ENCODE data around the gene TLCD5. TPM values are rescaled to one million over a fixed set of nuclear protein-coding genes. Genes with fewer than 3 reads are reported as not detected.

The TLCD5 gene
- total and polyA plus RNA-seq, 4 donors: 15.7 to 18.6 (median 16.5) TPM

DNA sequence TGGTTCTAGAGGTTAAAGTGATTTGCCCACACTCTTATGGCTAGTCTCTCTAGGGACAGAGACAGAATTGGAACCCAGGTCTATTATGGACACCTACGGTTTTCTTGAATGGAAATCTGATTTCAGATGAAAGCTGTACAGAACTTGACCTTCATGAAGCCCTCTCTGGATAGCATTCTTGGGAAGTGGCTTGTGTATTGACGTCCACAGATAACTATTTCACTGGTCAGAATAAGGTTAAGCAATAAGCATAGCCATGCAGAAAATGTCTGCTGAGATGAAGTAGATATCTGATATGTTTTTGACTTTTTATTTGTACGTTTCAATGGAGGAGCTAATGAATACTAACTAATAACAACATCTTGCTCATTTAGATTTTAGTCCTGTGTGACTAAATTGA lies 1.1 kb downstream of the TLCD5 start:
- Histone ChIP-seq H3K36me3 (ENCODE audit: control insufficient read depth, insufficient read depth, low read length) (peaks cover 5% of the 10 kb centered on the region), H3K27me3 (ENCODE audit: control insufficient read depth, insufficient read depth, low read length) (no peaks in the 10 kb centered on the region), H3K4me1 (ENCODE audit: control insufficient read depth, insufficient read depth, low read length) (no peaks in the 10 kb centered on the region), H3K4me3 (ENCODE audit: low read depth, low read length) (peak overlapping the region; percentile 44), H3K9me3 (ENCODE audit: control insufficient read depth, insufficient read depth, low read length) (no peaks in the 10 kb centered on the region), H3K27ac (ENCODE audit: low read depth, low read length) (peak overlapping the region; percentile 26)
- no peak for DNase-seq (ENCODE audit: low read depth in 4 of 6, low spot score in 6 of 6)
- no CpG with 5 or more reads among the region's 3 CpGs for WGBS (ENCODE audit: insufficient coverage)

DNA sequence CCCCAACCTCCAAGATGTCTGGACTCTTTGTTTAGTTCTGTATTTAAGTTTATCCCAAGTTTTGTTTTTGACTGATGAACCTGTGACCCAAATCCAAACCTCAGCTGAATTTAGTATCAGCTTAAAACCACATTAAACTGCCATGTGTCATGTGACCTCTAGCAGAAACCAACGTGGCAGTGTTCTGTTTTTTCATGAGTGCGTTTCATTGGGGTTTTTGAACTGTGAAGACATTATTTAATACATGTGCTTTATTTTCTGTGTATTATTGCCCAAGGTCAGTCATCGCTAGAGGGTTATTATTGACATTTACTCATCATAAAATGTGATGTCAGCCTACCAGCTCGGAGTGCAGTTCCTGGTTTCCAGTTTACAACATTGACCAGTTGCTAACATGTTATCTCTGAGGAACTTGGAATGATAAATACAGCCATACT lies 1.8 kb downstream of the TLCD5 start:
- H3K27me3 ChIP-seq (ENCODE audit: control insufficient read depth, insufficient read depth, low read length): no peaks in the 10 kb centered on the region
- no peak for DNase-seq (ENCODE audit: low read depth in 4 of 6, low spot score in 6 of 6)
- H3K36me3 ChIP-seq (ENCODE audit: control insufficient read depth, insufficient read depth, low read length): peaks cover 5% of the 10 kb centered on the region
- H3K4me1 ChIP-seq (ENCODE audit: control insufficient read depth, insufficient read depth, low read length): no peaks in the 10 kb centered on the region
- H3K27ac ChIP-seq (ENCODE audit: low read depth, low read length): no peak overlapping the region
- H3K4me3 ChIP-seq (ENCODE audit: low read depth, low read length): no peak overlapping the region
- no peaks in the 10 kb centered on the region for H3K9me3 ChIP-seq (ENCODE audit: control insufficient read depth, insufficient read depth, low read length)
- no CpG with 5 or more reads among the region's 4 CpGs for WGBS (ENCODE audit: insufficient coverage)

DNA sequence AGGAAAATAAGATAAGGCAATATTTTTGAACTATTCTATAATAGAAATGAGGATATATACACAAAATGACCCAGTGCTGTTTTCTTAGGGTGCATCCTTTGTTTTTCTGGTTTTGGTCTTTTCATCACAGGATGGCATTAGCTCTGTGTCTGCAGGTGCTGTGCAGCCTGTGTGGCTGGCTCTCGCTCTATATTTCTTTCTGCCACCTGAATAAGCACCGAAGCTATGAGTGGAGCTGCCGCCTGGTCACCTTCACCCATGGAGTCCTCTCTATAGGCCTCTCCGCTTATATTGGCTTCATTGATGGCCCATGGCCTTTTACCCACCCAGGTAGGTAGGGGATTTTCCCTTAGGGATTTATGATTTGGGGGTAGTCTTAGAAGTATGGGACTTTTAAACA lies 2.2 kb downstream of the TLCD5 start:
- WGBS (ENCODE audit: insufficient coverage): no CpG with 5 or more reads among the region's 4 CpGs
- H3K9me3 ChIP-seq (ENCODE audit: control insufficient read depth, insufficient read depth, low read length): no peaks in the 10 kb centered on the region
- H3K36me3 ChIP-seq (ENCODE audit: control insufficient read depth, insufficient read depth, low read length): peaks cover 5% of the 10 kb centered on the region
- H3K27me3 ChIP-seq (ENCODE audit: control insufficient read depth, insufficient read depth, low read length): no peaks in the 10 kb centered on the region
- no peak overlapping the region for H3K4me3 ChIP-seq (ENCODE audit: low read depth, low read length)
- no peaks in the 10 kb centered on the region for H3K4me1 ChIP-seq (ENCODE audit: control insufficient read depth, insufficient read depth, low read length)
- H3K27ac ChIP-seq (ENCODE audit: low read depth, low read length): no peak overlapping the region
- no peak for DNase-seq (ENCODE audit: low read depth in 4 of 6, low spot score in 6 of 6)

DNA sequence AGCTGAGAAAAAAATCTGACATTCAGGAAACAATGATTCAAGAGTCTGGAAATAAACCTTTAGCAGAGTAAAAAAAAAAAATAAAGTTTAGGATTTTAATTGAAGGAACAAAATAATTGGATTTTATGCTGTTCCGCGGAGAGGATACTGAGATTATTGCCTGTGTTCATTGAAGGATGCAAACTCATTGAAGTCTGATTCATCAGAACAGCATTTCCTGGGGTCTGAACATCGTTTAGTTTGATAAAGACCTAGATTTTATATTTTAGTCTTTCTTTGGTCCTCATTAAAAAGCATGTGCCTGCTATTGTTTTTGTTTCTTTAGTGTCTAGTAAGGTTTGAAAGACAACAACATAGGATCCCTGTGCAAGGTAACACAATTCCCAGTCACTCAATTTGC lies 4.5 kb downstream of the TLCD5 start:
- DNase-seq (ENCODE audit: low read depth in 4 of 6, low spot score in 6 of 6): no peak
- WGBS (ENCODE audit: insufficient coverage): 100% methylated on average over 2 of the region's 3 CpGs
- Histone ChIP-seq H3K27ac (ENCODE audit: low read depth, low read length) (no peak overlapping the region), H3K36me3 (ENCODE audit: control insufficient read depth, insufficient read depth, low read length) (peaks cover 5% of the 10 kb centered on the region), H3K4me1 (ENCODE audit: control insufficient read depth, insufficient read depth, low read length) (no peaks in the 10 kb centered on the region), H3K4me3 (ENCODE audit: low read depth, low read length) (no peak overlapping the region), H3K27me3 (ENCODE audit: control insufficient read depth, insufficient read depth, low read length) (no peaks in the 10 kb centered on the region), H3K9me3 (ENCODE audit: control insufficient read depth, insufficient read depth, low read length) (no peaks in the 10 kb centered on the region)

DNA sequence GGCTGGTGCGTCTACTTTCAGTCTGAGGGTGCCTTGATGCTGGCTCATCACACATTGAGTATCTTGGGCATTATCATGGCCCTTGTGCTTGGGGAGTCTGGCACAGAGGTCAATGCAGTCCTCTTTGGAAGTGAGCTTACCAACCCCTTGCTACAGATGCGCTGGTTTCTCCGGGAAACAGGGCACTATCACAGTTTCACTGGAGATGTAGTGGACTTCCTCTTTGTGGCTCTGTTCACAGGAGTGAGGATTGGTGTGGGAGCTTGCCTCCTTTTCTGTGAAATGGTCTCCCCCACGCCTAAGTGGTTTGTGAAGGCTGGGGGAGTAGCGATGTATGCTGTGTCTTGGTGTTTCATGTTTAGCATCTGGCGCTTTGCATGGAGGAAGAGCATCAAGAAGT lies 4.9 kb downstream of the TLCD5 start:
- DNase-seq (ENCODE audit: low read depth in 4 of 6, low spot score in 6 of 6): no peak
- Histone ChIP-seq H3K27me3 (ENCODE audit: control insufficient read depth, insufficient read depth, low read length) (no peaks in the 10 kb centered on the region), H3K36me3 (ENCODE audit: control insufficient read depth, insufficient read depth, low read length) (peaks cover 5% of the 10 kb centered on the region), H3K27ac (ENCODE audit: low read depth, low read length) (no peak overlapping the region), H3K4me1 (ENCODE audit: control insufficient read depth, insufficient read depth, low read length) (no peaks in the 10 kb centered on the region), H3K9me3 (ENCODE audit: control insufficient read depth, insufficient read depth, low read length) (no peaks in the 10 kb centered on the region), H3K4me3 (ENCODE audit: low read depth, low read length) (no peak overlapping the region)
- 96% methylated on average over 6 of the region's 6 CpGs for WGBS (ENCODE audit: insufficient coverage)

DNA sequence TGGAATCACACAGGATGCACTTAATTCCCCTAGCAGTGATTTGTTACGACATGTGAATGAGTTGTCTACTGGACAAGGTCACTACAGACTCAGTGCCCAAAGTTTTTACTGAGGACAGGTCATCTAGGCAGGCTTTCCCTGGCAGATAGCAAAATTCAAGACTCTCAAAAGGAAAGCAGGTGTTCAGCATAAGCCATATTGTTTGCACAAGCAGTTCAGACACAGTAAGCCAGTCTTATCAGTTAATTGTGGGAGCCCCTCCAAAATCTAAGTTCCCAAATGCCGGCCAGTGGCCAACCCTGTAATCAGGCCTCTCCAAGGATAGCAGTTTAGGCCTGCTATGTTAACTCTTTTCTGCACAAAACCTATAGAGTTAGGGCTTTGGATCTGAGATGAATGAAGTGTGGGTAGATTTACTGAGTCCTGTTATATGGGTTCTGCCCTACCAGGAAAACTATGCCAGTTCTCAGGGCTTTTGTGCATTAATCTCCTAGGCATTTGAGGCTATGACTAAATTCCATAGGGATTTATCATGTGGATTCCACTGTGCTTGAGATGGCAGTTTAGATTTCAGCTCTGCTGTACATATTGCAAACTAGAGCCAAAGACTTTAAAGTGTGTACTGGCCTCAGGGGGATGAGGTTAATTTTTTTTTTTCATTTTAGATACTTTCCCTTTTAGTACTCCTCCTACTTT lies 6.3 kb downstream of the TLCD5 start:
- Histone ChIP-seq H3K27me3 (ENCODE audit: control insufficient read depth, insufficient read depth, low read length) (no peaks in the 10 kb centered on the region), H3K4me1 (ENCODE audit: control insufficient read depth, insufficient read depth, low read length) (no peaks in the 10 kb centered on the region), H3K9me3 (ENCODE audit: control insufficient read depth, insufficient read depth, low read length) (no peaks in the 10 kb centered on the region), H3K36me3 (ENCODE audit: control insufficient read depth, insufficient read depth, low read length) (peaks cover 5% of the 10 kb centered on the region), H3K4me3 (ENCODE audit: low read depth, low read length) (no peak overlapping the region), H3K27ac (ENCODE audit: low read depth, low read length) (no peak overlapping the region)
- 90% methylated on average over 2 of the region's 2 CpGs for WGBS (ENCODE audit: insufficient coverage)
- no peak for DNase-seq (ENCODE audit: low read depth in 4 of 6, low spot score in 6 of 6)

DNA sequence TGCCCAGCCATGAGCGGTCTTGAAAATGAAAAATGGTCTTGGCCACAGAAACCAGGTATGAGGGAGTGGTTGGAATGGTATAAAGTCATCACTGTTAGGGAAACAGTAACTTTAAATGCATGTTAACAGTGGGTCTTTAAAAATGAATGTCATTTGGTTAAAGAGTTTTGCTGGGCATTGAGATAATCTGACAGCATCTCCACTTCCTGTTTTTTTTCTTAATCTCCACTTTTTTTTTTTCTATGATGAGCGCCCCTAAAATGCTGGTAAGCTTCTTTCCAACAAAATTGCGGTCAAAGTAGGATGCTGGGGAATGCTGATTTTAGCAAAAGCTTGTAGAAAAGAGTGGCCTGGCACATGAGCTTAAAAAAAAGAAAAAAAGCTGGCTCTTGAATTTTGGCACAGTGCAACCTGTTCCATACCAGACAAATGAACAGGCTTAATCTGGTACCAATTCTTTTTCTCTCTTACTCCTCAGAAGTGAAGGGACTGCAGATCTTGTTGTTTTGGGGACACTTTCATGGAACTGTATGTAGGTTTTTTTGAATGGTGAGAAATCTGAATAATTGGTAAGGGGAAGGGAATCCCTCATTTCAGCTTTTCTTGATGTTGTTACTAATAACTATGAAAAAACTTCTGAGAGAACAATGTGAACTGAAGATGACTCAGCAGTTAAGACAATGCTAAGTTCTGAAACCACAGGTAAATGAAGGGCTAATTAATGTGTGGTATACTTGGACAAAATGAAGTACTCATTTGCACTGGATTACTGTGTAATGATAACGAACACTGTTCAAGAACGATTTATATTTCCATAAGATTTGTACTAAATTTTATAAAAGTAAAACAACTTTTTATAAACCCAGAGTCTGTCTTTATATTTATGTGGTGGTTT lies 8.0 kb downstream of the TLCD5 start:
- Histone ChIP-seq H3K27me3 (ENCODE audit: control insufficient read depth, insufficient read depth, low read length) (no peaks in the 10 kb centered on the region), H3K9me3 (ENCODE audit: control insufficient read depth, insufficient read depth, low read length) (no peaks in the 10 kb centered on the region), H3K27ac (ENCODE audit: low read depth, low read length) (no peak overlapping the region), H3K4me3 (ENCODE audit: low read depth, low read length) (no peak overlapping the region), H3K4me1 (ENCODE audit: control insufficient read depth, insufficient read depth, low read length) (no peaks in the 10 kb centered on the region), H3K36me3 (ENCODE audit: control insufficient read depth, insufficient read depth, low read length) (peaks cover 5% of the 10 kb centered on the region)
- 76% methylated on average over 3 of the region's 5 CpGs for WGBS (ENCODE audit: insufficient coverage)
- peak in 1 of 6 donors; percentile 16 for DNase-seq (ENCODE audit: low read depth in 4 of 6, low spot score in 6 of 6)

DNA sequence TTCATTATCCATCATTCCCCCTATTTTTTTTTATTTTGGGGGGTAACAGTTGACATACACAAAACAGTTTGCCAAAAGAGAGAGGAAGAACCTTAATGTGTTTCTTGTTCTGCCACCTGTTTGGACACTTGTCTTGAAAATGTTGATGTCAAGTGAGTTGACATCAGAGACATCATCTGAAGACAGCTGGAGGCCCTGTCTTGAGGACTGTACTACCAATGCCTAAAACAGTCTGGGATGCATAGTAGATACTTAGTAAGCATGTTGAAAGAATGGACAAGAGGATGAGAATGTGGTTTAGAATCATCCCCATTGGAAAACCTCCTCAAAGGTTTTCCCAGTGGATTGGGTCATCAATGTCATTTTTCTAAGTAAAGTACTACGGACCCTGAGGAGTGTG lies 8.7 kb downstream of the TLCD5 start:
- Histone ChIP-seq H3K27ac (ENCODE audit: low read depth, low read length) (no peak overlapping the region), H3K4me3 (ENCODE audit: low read depth, low read length) (no peak overlapping the region), H3K36me3 (ENCODE audit: control insufficient read depth, insufficient read depth, low read length) (peaks cover 5% of the 10 kb centered on the region), H3K4me1 (ENCODE audit: control insufficient read depth, insufficient read depth, low read length) (no peaks in the 10 kb centered on the region), H3K27me3 (ENCODE audit: control insufficient read depth, insufficient read depth, low read length) (no peaks in the 10 kb centered on the region), H3K9me3 (ENCODE audit: control insufficient read depth, insufficient read depth, low read length) (no peaks in the 10 kb centered on the region)
- no peak for DNase-seq (ENCODE audit: low read depth in 4 of 6, low spot score in 6 of 6)
- WGBS (ENCODE audit: insufficient coverage): no CpG with 5 or more reads among the region's 1 CpG

DNA sequence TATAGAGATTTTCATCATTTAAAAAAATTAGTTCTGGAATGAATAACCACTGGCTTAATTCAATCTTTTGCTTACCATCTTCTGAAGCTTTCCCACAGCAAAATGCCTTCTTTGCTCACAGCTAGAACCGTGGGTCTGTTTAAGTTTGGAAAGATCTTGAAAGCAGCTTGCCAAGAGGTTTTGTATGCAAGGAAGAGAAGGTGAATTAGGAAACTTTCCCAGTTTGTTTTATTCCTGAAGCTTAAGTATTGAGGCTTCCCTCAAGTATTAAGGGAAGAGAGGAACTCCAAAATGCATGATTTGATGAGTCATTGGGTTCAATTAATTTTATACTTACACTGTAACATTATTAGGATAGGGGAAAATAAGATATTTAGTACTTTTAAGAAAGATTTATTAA lies 9.2 kb downstream of the TLCD5 start:
- Histone ChIP-seq H3K4me3 (ENCODE audit: low read depth, low read length) (no peak overlapping the region), H3K36me3 (ENCODE audit: control insufficient read depth, insufficient read depth, low read length) (peaks cover 5% of the 10 kb centered on the region), H3K27ac (ENCODE audit: low read depth, low read length) (no peak overlapping the region), H3K27me3 (ENCODE audit: control insufficient read depth, insufficient read depth, low read length) (no peaks in the 10 kb centered on the region), H3K4me1 (ENCODE audit: control insufficient read depth, insufficient read depth, low read length) (no peaks in the 10 kb centered on the region), H3K9me3 (ENCODE audit: control insufficient read depth, insufficient read depth, low read length) (no peaks in the 10 kb centered on the region)
- WGBS (ENCODE audit: insufficient coverage): no CpG with 5 or more reads among the region's 1 CpG
- DNase-seq (ENCODE audit: low read depth in 4 of 6, low spot score in 6 of 6): peak in 1 of 6 donors; percentile 43

Data from spinal cord (tissue), 10 donors.